Measurements from ENCODE around the gene BAIAP2L1. TPM values are rescaled to one million over a fixed set of nuclear protein-coding genes. Genes with fewer than 3 reads are reported as not detected.

BAIAP2L1 gene
- total RNA-seq, 1 donor from 2014 or later, result 1.4 TPM

- no peak overlapping the region for H3K4me3 Mint-ChIP-seq
- no peak overlapping the region for H3K27ac Mint-ChIP-seq
- no peaks in the 10 kb centered on the region for H3K9me3 Mint-ChIP-seq
- no peaks in the 10 kb centered on the region for H3K27me3 Mint-ChIP-seq
- H3K4me1 Mint-ChIP-seq, result no peaks in the 10 kb centered on the region
- DNase-seq, result no peak
- no peaks in the 10 kb centered on the region for H3K36me3 Mint-ChIP-seq (ENCODE audit: low read depth)
- intact Hi-C loops (cut with micrococcal nuclease), result no loop called here
Measured at GRCh38 chr7:98315318-98315993, 85.4 kb downstream of the BAIAP2L1 start.

GRCh38 chr7:98314469-98314868 lies 86.4 kb downstream of the BAIAP2L1 start:
- Mint-ChIP-seq H3K9me3 (no peaks in the 10 kb centered on the region), H3K4me3 (no peak overlapping the region), H3K36me3 (ENCODE audit: low read depth) (no peaks in the 10 kb centered on the region), H3K4me1 (no peaks in the 10 kb centered on the region), H3K27me3 (no peaks in the 10 kb centered on the region), H3K27ac (no peak overlapping the region)
- no peak for DNase-seq
- intact Hi-C loops (cut with micrococcal nuclease), result no loop called here

GRCh38 chr7:98312201-98312600 lies 88.7 kb downstream of the BAIAP2L1 start:
- no peak overlapping the region for H3K27ac Mint-ChIP-seq
- no peak overlapping the region for H3K4me3 Mint-ChIP-seq
- H3K27me3 Mint-ChIP-seq, result no peaks in the 10 kb centered on the region

GRCh38 chr7:98309566-98309965 lies 91.3 kb downstream of the BAIAP2L1 start:
- no peak for DNase-seq
- Mint-ChIP-seq H3K36me3 (ENCODE audit: low read depth) (no peaks in the 10 kb centered on the region), H3K27ac (no peak overlapping the region), H3K9me3 (no peaks in the 10 kb centered on the region), H3K4me1 (no peaks in the 10 kb centered on the region), H3K4me3 (no peak overlapping the region), H3K27me3 (no peaks in the 10 kb centered on the region)
- intact Hi-C loops (cut with micrococcal nuclease), result no loop called here

More at GRCh38 chr7:98312201-98312600, 88.7 kb downstream of the BAIAP2L1 start:
- H3K9me3 Mint-ChIP-seq, result no peaks in the 10 kb centered on the region
- intact Hi-C loops (cut with micrococcal nuclease), result no loop called here
- no peaks in the 10 kb centered on the region for H3K4me1 Mint-ChIP-seq
- no peaks in the 10 kb centered on the region for H3K36me3 Mint-ChIP-seq (ENCODE audit: low read depth)
- no peak for DNase-seq

- no peak for DNase-seq
- Mint-ChIP-seq H3K4me3 (no peak overlapping the region), H3K4me1 (no peaks in the 10 kb centered on the region), H3K9me3 (no peaks in the 10 kb centered on the region), H3K36me3 (ENCODE audit: low read depth) (no peaks in the 10 kb centered on the region), H3K27ac (no peak overlapping the region), H3K27me3 (no peaks in the 10 kb centered on the region)
- intact Hi-C loops (cut with micrococcal nuclease), result no loop called here
Measured at GRCh38 chr7:98307971-98308466, 92.9 kb downstream of the BAIAP2L1 start.

GRCh38 chr7:98305951-98306535 lies 94.8 kb downstream of the BAIAP2L1 start:
- intact Hi-C loops (cut with micrococcal nuclease), result no loop called here
- Mint-ChIP-seq H3K36me3 (ENCODE audit: low read depth) (no peaks in the 10 kb centered on the region), H3K27me3 (no peaks in the 10 kb centered on the region), H3K4me1 (no peaks in the 10 kb centered on the region), H3K9me3 (no peaks in the 10 kb centered on the region), H3K4me3 (no peak overlapping the region), H3K27ac (no peak overlapping the region)
- DNase-seq, result no peak

- H3K4me1 Mint-ChIP-seq, result no peaks in the 10 kb centered on the region
- no peaks in the 10 kb centered on the region for H3K9me3 Mint-ChIP-seq
- H3K27ac Mint-ChIP-seq, result no peak overlapping the region
- no peak for DNase-seq
- H3K4me3 Mint-ChIP-seq, result no peak overlapping the region
- no peaks in the 10 kb centered on the region for H3K36me3 Mint-ChIP-seq (ENCODE audit: low read depth)
- intact Hi-C loops (cut with micrococcal nuclease), result no loop called here
- no peaks in the 10 kb centered on the region for H3K27me3 Mint-ChIP-seq
Measured at GRCh38 chr7:98303906-98304305, 97.0 kb downstream of the BAIAP2L1 start.

GRCh38 chr7:98303176-98303865 lies 97.6 kb downstream of the BAIAP2L1 start:
- no peak for DNase-seq
- no peak overlapping the region for H3K27ac Mint-ChIP-seq
- no peak overlapping the region for H3K4me3 Mint-ChIP-seq
- intact Hi-C loops (cut with micrococcal nuclease), result no loop called here
- H3K4me1 Mint-ChIP-seq, result no peaks in the 10 kb centered on the region
- no peaks in the 10 kb centered on the region for H3K27me3 Mint-ChIP-seq
- H3K9me3 Mint-ChIP-seq, result no peaks in the 10 kb centered on the region
- no peaks in the 10 kb centered on the region for H3K36me3 Mint-ChIP-seq (ENCODE audit: low read depth)

GRCh38 chr7:98301693-98302470 lies 99.0 kb downstream of the BAIAP2L1 start:
- H3K9me3 Mint-ChIP-seq, result no peaks in the 10 kb centered on the region
- no peaks in the 10 kb centered on the region for H3K36me3 Mint-ChIP-seq (ENCODE audit: low read depth)
- intact Hi-C loops (cut with micrococcal nuclease), result no loop called here
- no peaks in the 10 kb centered on the region for H3K4me1 Mint-ChIP-seq
- H3K4me3 Mint-ChIP-seq, result no peak overlapping the region
- no peaks in the 10 kb centered on the region for H3K27me3 Mint-ChIP-seq
- H3K27ac Mint-ChIP-seq, result no peak overlapping the region
- no peak for DNase-seq

- Mint-ChIP-seq H3K9me3 (no peaks in the 10 kb centered on the region), H3K27ac (no peak overlapping the region), H3K4me1 (no peaks in the 10 kb centered on the region), H3K27me3 (no peaks in the 10 kb centered on the region), H3K36me3 (ENCODE audit: low read depth) (no peaks in the 10 kb centered on the region), H3K4me3 (no peak overlapping the region)
- no peak for DNase-seq
- intact Hi-C loops (cut with micrococcal nuclease), result no loop called here
Measured at GRCh38 chr7:98300595-98301372, 100.1 kb downstream of the BAIAP2L1 start.

- H3K9me3 Mint-ChIP-seq, result no peaks in the 10 kb centered on the region
- no peaks in the 10 kb centered on the region for H3K4me1 Mint-ChIP-seq
- peaks cover 3% of the 10 kb centered on the region for H3K36me3 Mint-ChIP-seq (ENCODE audit: low read depth)
- H3K27ac Mint-ChIP-seq, result no peak overlapping the region
- no peak overlapping the region for H3K4me3 Mint-ChIP-seq
- no peaks in the 10 kb centered on the region for H3K27me3 Mint-ChIP-seq
- intact Hi-C loops (cut with micrococcal nuclease), result no loop called here
- DNase-seq, result no peak
Measured at GRCh38 chr7:98297626-98298286, 103.1 kb downstream of the BAIAP2L1 start.

- Mint-ChIP-seq H3K4me3 (no peak overlapping the region), H3K36me3 (ENCODE audit: low read depth) (peaks cover 4% of the 10 kb centered on the region), H3K27ac (no peak overlapping the region), H3K27me3 (no peaks in the 10 kb centered on the region), H3K4me1 (no peaks in the 10 kb centered on the region), H3K9me3 (no peaks in the 10 kb centered on the region)
- intact Hi-C loops (cut with micrococcal nuclease), result no loop called here
- DNase-seq, result no peak
Measured at GRCh38 chr7:98296833-98297232, 104.1 kb downstream of the BAIAP2L1 start.
